IPS-18c (cell line): ENCODE measurements around the gene BEND7.
A peak's percentile ranks its signal among the peaks of the same experiment; 100 is the strongest.

Experiments used
- H3K4me3 ChIP-seq: 2 replicates; pipeline ENCODE4 v1.7.0; 2013; ENCODE audit warnings: low read depth, mild to moderate bottlenecking, low read length, moderate library complexity; ENCODE audit not compliant: insufficient read depth
- H3K9me3 ChIP-seq: one replicate; pipeline ENCODE4 v1.6.1; 2013; ENCODE audit warnings: mild to moderate bottlenecking, low read length, moderate library complexity; ENCODE audit not compliant: control insufficient read depth, insufficient read depth

BEND7 gene

GRCh38 chr10:13527864-13528122 is 1.0 kb downstream of the BEND7 start:
- H3K4me3 ChIP-seq = peak overlapping the region; percentile 49
- no peaks in the 10 kb centered on the region for H3K9me3 ChIP-seq

GRCh38 chr10:13526948-13527863 is 1.6 kb downstream of the BEND7 start:
- Histone ChIP-seq H3K4me3 (no peak overlapping the region), H3K9me3 (no peaks in the 10 kb centered on the region)

GRCh38 chr10:13525663-13526062 is 3.2 kb downstream of the BEND7 start:
- Histone ChIP-seq H3K4me3 (no peak overlapping the region), H3K9me3 (no peaks in the 10 kb centered on the region)

GRCh38 chr10:13521026-13521425 is 7.8 kb downstream of the BEND7 start:
- Histone ChIP-seq H3K9me3 (no peaks in the 10 kb centered on the region), H3K4me3 (no peak overlapping the region)

GRCh38 chr10:13520194-13520593 is 8.6 kb downstream of the BEND7 start:
- no peak overlapping the region for H3K4me3 ChIP-seq
- no peaks in the 10 kb centered on the region for H3K9me3 ChIP-seq

GRCh38 chr10:13518076-13518692 is 10.6 kb downstream of the BEND7 start:
- Histone ChIP-seq H3K4me3 (no peak overlapping the region), H3K9me3 (no peaks in the 10 kb centered on the region)

GRCh38 chr10:13517675-13518074 is 11.1 kb downstream of the BEND7 start:
- Histone ChIP-seq H3K9me3 (no peaks in the 10 kb centered on the region), H3K4me3 (no peak overlapping the region)

GRCh38 chr10:13516176-13516575 is 12.6 kb downstream of the BEND7 start:
- H3K9me3 ChIP-seq = no peaks in the 10 kb centered on the region
- H3K4me3 ChIP-seq = no peak overlapping the region

GRCh38 chr10:13515467-13515866 is 13.3 kb downstream of the BEND7 start:
- no peaks in the 10 kb centered on the region for H3K9me3 ChIP-seq

GRCh38 chr10:13514296-13514695 is 14.5 kb downstream of the BEND7 start:
- H3K4me3 ChIP-seq = no peak overlapping the region
- no peaks in the 10 kb centered on the region for H3K9me3 ChIP-seq

More at GRCh38 chr10:13515467-13515866, 13.3 kb downstream of the BEND7 start:
- no peak overlapping the region for H3K4me3 ChIP-seq

- H3K9me3 ChIP-seq = no peaks in the 10 kb centered on the region
These were observed 16.2 kb downstream of the BEND7 start for GRCh38 chr10:13512564-13512963.

GRCh38 chr10:13511409-13511808 is 17.4 kb downstream of the BEND7 start:
- Histone ChIP-seq H3K9me3 (no peaks in the 10 kb centered on the region), H3K4me3 (no peak overlapping the region)

More at GRCh38 chr10:13512564-13512963, 16.2 kb downstream of the BEND7 start:
- no peak overlapping the region for H3K4me3 ChIP-seq

- Histone ChIP-seq H3K4me3 (no peak overlapping the region), H3K9me3 (no peaks in the 10 kb centered on the region)
These were observed 23.6 kb downstream of the BEND7 start for GRCh38 chr10:13505052-13505680.

- Histone ChIP-seq H3K9me3 (no peaks in the 10 kb centered on the region), H3K4me3 (no peak overlapping the region)
These were observed 24.9 kb downstream of the BEND7 start for GRCh38 chr10:13503745-13504463.

GRCh38 chr10:13502380-13502779 is 26.4 kb downstream of the BEND7 start:
- H3K4me3 ChIP-seq = no peak overlapping the region
- H3K9me3 ChIP-seq = no peaks in the 10 kb centered on the region

GRCh38 chr10:13500201-13500600 is 28.6 kb downstream of the BEND7 start:
- H3K4me3 ChIP-seq = no peak overlapping the region
- H3K9me3 ChIP-seq = no peaks in the 10 kb centered on the region

- Histone ChIP-seq H3K4me3 (no peak overlapping the region), H3K9me3 (no peaks in the 10 kb centered on the region)
These were observed 29.7 kb downstream of the BEND7 start for GRCh38 chr10:13499150-13499549.
